NCI-H446 treated with DMSO at 0.1 percent for 48 hours (cell line): Measurements from ENCODE around the gene FBLN5.
"Not testable (repeated sequence)": the region's sequence is repeated elsewhere in the genome, so short reads cannot be mapped to it uniquely, and the experiment has no call there.

ENCODE experiments used
- DNase-seq: peaks from one replicate; lab custom pipeline; 2025; lab: John Stamatoyannopoulos, UW

The FBLN5 gene

DNA sequence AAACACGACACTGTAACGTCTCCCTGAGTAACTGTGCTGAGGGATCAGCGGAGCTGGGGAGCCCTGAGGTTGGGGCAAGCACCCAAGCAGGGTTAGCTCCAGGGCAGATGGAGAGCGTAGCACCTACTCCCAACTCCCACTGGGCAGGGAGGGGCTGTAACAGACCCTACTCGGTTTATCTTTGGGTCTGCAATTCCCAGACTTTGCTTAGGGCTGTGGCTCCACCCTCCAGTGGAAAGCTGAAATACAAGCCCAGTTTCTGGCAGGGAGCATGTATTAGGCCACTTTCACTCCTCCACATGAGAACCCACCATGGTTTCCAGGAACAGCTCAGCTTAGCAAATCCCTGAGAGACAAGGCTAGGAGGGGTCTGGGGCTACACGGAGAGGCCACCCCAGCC is 62.8 kb downstream of the FBLN5 start:
- no peak for DNase-seq

DNA sequence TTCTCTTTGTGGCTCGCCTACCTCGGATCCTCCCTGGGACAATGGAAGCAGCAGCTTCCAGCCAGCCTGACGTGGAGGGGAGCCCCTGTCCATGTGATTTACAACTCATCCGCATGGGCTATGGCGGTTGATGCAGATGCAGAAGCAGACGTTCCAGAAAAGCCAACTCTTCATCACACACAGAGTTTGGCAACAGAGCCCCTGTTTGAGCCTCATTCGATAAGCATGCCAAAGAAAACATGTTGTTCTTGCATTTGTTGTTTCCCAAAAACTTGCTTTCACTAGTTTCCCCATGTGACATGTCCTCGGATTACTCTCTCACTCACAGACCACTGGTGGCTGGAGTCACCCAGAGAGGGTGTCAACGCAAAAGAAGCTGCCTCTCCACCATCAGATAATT is 63.7 kb downstream of the FBLN5 start:
- no peak for DNase-seq

DNA sequence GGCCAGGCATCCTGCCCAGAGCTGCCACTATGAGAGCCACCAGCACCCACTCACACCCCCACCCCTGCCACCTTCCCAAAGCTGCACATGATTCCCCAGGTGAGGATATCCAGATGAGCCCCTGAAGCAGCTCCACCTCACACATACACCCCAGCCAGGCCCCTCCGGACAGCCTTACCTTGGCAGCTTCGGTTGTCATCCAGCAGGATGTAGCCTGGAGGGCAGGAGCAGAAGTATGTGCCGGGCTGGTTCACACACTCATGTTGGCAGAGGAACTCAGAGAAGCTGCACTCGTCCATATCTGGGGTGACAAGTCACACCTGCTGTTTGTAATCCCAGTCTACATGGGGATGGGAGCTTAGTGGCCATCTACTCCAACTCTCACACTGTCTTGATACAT is 64.7 kb downstream of the FBLN5 start:
- DNase-seq: no peak

DNA sequence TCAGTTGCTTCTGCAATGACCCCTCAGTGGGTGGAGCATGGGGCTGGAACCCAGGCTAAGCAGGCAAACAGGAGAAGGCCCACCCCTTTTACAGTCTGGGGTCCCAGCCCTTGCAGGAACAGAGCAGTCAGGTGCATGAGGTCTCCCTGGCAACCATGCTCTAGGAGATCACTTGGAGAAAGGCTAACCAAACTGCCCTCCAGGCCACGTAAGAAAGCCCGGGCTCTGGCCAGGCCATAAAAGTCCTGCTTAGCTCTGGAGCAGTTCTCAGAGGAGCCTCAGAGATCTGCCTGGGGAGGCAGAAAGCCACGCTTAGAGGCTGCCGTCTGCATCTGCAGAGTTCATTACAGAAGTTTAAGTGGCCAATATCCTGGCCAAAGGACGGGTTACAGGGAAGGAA is 65.1 kb downstream of the FBLN5 start:
- DNase-seq: no peak

DNA sequence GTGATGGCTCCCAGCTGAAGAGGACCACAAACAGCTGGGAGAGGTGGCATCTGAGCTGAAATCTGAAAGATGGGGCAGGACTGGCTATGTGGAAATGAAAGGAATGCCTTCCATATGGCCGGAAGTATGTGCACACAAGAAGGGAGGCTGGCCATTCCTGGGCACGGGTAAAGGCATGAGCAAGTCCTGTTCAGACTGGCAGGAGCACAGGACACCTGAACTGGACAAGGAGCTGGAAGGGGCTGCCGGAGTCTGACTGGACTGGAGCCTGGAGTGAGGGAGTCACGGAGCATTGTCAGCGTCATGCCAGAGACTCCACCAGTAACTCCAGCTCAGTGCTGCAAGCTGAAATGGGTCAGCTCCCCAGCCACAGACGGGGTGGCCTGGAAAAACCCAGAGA is 68.3 kb downstream of the FBLN5 start:
- DNase-seq: no peak

DNA sequence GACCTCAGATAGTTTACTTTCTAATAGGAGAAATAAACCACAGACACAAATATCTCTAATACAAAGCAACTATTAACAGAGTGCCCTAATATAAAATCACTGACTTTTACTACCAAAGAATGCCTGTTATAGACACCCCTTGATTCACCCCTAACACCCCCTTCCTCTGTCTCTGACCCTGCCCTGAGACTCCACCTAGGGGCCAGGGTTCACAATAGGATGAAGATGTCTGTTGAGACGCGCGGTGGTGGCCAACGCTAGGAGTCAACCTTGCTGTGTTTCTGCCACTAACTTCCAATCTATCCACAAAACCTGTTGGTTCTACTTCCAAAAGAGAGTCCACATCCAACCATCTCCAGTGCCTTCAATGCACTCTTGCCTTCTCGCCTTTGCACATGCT is 69.2 kb downstream of the FBLN5 start:
- DNase-seq: no peak

DNA sequence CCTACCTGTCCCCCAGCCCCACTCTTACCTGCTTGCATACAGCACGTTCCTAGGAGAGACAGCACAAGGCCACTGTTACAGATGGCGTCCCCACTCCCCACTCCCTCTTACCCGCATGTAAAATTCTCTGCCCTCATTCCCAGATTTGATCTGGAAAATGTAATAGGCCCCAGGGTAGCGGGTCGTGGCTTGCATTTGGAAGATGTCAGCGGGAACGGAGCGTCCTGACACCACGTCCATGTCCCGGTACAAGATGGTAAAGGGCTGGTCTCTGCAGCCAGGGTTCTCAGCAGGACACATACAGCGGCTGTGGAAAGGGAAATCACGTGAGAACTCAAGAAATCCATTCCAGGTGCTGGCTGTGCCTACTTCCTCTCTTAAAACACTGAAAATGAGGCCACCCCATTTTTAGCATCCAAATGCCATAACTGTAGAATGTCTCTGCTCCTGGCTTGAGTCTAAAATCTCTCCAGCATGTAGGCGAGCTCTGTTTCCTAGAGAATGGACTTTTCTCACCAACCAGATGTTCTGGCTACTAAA is 70.0 kb downstream of the FBLN5 start:
- no peak for DNase-seq

DNA sequence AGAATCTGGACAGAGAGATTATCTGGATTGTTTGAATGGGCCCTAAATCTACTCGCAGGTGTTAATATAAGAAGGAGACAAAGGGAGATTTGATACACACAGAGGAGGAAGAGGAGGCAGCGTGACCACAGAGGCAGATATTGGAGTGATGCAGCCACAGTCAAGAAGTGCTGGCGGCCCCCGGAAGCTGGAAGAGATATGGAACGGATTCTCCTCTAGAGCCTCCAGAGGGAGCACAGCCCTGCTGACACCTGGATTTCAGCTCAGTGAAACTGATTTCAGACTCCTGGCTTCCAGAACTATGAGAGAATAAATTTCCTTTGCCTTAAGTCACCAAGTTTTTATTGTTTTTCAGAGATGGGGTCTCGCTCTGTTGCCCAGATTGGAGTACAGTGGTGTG is 71.0 kb downstream of the FBLN5 start:
- DNase-seq: no peak

DNA sequence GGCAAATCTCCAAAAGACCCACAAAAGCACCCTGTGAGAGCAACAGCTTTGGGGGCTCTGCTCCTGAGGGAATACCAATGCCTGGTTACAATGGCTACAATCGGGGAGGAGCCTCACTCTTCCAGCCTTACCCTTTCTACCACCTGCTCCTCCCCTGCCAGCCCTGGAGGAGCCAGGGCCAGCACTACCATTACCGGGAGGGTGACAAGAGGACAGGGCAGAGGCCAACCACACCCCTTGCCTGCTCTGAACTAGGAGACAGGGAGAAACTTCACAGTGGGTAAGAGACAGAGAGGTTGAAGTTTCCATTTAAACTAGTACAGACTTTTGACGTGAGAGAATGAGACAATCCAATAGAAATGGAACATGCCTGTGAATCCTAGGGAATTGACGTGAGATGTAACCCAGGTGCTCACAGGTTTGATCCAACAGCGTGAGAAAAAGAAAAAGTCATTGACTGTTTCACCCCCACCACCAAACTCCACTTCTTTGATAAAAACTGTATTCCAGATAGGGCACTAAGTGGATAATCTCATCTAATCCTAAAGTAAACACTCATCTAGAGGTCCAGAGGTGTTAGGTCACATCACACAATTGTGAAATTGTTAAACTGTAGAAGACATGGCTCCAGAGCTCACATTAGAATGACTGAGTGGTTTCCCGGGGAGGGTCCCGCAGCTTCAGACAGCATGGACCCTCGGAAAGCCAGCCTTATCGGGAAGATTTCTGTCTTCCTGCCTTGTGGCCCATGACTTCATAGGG is 71.8 kb downstream of the FBLN5 start:
- no peak for DNase-seq

DNA sequence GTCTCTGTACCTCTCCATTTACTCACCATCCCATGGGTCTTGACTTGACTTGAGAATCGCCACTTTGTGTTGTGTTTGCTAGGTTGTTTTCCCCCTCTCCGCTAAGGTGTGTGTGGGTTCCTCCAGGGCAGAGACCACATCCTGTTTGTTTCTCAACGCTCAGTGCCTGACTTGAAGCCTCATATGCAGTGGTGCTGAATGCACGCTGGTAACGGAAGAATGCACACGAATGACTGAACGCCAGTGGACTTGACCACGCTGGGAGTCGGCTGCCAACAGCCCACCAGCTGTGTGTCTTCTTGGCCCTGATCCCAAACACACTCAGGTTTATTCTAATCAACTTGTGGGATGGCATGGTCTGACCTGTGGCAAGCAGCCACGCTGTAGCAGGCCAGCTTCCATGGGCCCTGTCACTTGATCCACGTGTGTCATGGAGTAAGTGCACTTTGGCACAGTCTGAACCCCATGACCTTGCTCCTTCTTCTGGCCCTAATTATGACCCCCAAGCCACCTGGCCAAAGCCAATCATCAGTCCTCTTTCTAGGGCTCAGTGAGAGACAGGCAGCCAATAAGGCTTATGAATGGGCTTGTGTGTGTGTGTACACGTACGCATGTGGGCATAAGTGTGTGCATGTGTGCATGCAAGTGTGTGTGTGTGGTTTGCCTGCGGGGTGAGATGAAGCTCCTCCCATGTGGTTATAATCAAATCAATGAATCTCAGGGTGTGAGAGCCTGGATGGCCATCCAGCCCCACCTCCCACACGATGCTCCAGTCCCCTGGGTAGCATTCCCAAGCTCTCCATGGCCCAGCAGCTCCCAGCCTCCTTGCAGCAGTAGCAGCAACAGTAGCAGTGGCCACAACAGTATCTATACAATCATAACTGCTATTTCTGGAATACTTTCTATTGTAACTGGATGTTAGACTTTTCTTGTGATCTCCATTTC is 73.8 kb downstream of the FBLN5 start:
- no peak for DNase-seq

DNA sequence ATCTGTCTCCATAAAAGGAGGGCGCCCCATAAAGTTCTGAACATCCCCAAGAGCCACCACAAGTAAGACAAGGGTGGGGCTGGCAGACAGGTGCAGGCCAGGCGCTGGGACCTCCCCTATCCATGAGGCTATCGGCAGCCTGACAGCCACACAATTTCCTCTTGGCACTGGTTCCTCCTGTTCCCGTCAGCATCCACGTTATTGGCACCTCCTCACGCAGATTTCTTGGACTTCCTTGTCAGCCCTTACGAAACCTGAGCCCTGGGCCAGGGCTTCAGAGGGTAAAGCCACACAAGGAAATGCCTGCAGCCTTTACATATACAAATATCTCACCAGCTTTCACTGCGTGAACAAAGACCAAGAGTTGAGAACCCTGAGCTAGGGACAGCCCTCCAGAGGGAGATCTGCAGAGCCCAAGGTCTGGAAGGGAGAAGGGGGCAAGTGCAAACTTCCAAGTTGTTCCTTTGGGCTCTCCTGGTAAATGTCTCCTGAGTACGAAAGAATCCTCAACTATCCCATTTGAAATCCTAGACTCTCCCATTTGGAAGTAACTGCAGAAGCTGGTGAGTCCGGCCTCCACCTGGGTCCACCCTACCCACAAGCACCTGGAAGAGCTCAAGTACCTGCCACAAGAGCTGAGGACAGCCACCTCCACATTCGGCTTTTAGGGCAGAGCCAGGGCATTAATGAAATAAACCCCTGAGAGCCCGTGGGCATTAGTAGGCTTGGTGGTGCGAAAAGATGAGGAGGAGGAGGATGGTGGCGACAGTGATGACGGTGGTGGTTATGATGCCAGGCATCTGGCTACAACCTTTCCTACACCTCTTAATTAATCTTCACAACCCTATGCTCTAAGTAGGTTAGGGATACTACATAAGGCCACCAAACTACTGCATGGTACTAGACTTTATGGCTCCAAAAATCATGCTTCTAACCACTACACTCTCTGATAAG is 74.7 kb downstream of the FBLN5 start:
- DNase-seq: no peak

DNA sequence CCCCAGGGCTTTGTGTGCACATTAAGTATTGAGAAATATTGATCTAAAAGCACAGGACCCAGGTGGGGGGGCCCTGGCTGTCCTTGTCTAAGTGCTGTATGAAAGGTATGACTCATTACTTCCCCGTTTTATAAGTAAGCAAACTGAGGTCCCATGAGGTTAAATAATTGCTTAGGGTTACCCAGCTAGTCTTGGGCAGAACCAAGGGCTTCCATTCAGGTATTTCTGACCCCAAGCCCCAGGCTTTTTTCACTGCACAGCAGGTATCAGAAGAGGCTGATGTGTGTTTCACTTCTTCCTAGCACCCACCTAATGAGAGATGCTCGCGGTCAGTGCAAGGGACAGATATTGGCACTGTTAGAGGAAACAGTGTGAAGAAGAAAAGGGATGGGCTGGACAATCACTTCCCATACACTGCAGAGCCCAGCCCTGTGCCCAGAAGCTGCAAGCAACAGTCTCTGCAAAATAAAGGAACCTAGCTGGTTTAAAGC is 75.4 kb downstream of the FBLN5 start:
- DNase-seq: no peak

DNA sequence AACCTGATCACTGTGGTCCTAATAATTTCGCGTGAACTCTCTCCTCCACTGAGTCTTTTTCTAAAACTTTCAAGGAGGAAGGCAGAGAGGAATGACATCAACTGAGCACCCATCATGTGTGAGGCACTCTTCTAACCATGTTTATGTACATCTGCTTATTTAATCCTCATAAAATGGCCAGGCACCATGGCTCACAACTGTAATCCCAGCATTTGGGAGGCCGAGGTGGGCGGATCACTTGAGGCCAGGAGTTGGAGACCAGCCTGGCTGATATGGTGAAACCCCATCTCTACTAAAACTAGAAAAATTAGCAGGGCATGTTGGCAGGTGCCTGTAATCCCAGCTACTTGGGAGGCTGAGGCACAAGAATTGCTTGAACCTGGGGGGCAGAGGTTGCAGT is 76.1 kb downstream of the FBLN5 start:
- DNase-seq: not testable (repeated sequence)

DNA sequence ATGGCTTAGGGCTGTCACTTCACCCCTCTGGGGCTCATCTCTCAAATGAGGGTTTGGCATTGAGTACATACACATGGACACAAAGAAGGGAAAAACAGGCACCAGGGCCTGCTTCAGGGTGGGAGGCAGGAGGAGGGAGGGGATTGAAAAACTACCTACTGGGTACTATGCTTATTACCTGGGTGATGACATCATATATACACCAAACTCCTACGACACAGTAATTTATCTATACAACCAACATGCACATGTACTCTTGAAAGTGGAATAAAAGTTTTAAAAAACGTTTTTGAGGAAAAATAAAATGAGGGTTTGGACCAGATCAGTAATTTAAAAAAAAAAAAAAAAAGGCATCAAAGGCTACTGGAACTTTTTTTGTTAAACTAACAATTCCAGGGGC is 76.6 kb downstream of the FBLN5 start:
- no peak for DNase-seq

DNA sequence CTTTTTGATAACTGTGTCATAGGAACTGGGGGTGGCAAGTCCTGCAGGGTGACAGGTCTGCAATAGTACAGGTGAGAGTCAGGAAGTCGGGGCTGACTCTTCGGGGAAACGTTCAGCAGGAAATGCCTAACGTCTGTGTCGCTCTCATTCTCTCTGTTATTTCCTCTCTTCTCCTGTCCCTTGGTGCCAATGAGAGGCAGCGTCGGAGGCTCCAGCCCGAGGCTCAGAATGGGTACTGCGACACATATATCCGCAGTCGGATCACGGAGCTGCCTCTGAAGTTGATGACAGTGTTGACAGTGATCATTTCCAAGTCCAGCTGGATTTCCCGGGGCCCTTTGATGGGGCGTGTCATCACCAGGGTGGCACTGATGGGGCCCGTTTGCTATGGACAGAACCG is 77.5 kb downstream of the FBLN5 start:
- DNase-seq: no peak

DNA sequence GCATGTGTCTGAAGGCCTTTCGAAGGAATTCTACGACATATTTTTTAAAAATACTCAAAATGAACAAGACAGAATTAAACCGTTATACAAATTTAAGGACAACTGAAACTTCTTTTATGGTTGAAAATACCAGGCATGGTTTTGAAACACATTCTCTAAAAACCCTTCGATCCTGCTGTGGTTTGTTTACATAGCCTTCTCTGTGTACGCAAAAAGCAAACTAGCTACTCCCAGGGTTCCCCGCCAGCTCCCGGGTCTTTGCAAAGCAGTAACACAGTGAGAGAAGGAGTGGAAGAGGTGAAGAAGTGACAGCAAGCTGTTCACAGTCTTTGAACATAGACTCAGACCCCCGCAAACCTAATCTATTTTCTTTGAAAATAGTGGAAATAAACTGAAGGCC is 77.9 kb downstream of the FBLN5 start:
- DNase-seq: no peak

DNA sequence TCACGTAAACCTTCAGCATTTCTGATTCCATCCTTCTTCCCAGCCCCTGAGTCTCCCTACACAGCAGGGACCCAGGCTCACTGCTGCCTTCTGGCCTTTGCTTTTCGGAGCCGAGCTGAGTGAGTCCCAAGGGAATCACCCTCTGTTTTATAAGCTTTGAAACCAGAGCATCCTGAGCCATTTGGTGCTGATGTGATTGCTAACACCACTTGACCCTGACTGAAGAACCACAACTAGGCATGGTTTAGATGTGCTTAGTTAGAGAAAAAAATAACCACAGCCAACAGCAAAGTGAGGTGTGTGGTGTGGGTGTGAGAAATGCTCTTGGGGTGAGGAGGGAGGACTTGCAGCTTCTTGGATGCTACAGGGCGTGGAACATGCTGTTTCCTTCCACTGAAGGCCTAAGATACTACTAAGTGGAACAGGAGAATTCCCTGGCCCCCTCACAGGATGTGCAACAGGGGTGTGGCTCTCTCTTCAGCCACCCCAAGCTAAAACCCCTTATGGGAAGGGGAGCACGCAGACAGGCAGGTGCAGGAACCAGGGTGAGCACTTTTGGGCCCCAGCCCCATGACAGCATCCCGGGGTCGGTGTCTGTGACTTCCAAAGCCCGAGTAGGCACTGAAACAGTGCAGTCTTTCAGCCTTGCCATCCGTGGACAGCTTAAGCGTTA is 80.0 kb downstream of the FBLN5 start, which contains the start of gene TC2N:
TC2N (minus strand) TSS at position 221 of the 673 bp plus-strand sequence. CDS start 53,767 bp downstream, outside the sequence.
- no peak for DNase-seq

DNA sequence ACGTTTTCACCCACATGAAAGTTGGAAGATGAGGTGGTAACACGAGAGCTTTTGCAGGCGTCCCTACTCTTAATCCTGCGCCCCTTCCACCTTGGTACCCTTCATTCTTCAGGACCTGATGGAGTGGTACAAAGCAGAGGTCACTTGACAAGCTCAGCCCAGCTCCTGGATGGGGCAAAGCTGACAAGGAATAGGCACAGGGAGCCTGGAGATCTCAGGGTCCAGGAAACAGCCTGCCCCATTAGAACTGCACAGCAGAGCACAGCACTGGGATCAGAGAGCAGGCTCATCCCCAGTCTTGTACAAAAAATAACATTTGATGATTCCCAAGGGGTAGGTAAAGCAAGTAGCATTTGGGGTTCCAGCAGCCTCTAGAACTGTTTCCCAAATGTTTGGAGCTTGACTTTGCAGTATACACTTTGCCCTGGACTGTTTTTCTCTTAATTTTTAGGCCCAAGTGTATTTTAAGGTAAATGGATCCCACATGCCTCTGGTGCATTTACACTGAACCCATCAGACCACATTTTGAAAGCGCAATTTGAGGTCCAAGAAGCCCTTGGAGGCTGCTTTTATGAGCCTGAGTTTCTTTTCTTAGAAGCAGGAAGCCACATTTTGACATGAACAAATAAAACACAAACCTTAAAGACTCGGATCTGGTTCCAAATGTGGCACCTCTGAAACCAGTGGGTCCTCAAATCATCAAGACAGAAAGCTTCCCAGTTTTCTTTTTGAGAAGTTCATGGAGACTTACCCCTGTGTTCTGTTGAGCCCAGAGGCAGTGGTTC is 80.8 kb downstream of the FBLN5 start:
- DNase-seq: no peak

DNA sequence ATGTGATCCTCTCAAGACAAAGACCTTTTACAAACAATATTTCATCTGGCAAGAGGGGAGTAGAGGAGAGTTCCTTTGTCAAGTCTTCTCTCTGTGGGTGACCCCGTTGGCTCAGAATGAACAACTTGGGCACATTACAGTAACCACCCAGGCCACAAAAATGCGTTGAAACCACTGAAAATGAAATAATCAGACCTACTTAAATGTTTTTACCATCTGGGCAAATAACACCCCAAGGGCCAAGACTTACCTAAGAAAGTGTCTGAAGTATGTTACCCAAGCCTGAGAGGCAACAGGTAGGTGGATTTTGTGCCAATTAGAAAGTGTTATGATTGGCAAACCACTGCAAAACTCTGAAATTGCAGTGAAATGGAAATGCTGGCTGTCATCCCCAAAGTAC is 81.4 kb downstream of the FBLN5 start:
- DNase-seq: no peak

DNA sequence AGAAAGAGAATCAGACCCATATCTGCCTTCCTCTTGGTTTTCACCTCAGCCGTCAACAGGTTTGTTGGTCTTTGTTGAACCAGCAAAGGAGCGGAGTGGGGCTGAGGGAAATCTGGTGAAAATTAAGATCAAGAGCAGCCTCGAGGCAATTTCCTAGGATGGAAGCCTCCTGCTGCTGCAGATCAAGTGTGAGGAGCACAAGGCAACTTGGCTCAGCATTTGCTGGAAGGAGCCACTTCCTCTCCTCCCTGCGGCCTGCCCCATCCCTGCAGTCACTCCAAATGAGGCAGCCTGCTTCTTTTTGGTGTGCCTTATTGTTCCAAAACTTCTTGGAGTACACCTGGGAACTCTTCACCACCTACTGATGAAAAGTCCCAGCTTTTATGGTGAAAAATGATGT is 85.1 kb downstream of the FBLN5 start:
- no peak for DNase-seq
